IPS DF 19.7 (cell line): ENCODE data around the gene CHN1.

Experiments
- DNase-seq: peaks from one replicate; pipeline ENCODE4 v3.0.0-alpha.2; 2013; ENCODE audit warnings: low read depth, low spot score

Gene CHN1

GRCh38 chr2:174971868-174972781 is 33.1 kb downstream of the CHN1 start:
- DNase-seq: no peak

GRCh38 chr2:174970092-174970491 is 35.1 kb downstream of the CHN1 start:
- DNase-seq: no peak

DNA sequence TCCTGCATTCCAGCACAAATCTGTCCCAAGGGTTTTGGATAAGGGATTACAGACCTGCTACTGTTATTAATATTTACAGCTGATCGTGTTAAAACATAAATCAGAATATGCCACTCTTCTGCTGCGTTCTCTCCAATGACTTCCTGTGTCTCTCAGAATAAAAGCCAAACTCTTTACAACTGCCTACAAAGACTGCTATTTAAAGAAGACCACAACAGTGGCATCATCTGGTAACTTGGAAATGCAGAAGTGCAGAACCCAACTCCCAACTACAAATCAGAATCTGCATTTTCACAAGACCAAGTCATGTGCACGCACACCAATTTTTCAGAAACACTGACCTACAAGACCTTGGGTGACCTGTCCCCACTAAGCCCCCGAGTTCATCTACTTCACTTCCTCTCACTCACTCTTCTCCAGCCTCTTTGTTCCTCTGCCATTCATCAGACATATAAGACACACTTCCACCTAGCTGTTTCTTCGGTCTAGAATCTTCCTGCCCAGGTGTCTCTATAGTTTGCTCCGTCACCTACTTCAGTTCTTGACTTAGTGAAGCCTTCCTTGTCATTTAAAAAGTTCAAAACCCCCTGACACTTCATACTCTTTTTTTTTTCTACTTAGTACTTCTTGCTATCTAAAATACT is 36.0 kb downstream of the CHN1 start:
- no peak for DNase-seq

DNA sequence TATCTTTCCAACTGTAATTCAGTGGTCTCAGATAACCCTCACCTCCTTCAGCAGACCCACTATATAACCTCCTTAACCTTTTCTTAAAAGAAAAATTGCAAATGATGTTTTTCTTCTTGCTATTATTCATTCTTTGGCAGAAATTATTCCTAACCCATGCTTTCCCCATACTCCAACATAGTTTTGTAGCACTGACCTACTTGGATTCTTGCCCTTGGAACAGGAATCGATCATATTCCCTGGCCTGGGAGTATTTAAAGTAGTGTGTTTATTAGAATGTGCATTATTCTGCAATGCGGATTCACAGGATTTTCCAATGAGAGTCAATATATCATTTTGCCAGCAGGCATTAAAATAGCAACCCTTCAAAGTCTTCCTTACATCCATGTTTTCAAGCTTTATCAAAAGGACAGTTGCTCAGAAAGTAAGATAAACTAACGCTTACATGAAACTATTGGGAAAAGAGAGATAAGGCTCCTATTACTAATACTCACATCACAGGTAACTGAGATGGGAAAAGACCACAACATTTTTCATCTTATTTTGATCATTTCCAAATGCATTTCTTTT is 37.4 kb downstream of the CHN1 start:
- DNase-seq: no peak

DNA sequence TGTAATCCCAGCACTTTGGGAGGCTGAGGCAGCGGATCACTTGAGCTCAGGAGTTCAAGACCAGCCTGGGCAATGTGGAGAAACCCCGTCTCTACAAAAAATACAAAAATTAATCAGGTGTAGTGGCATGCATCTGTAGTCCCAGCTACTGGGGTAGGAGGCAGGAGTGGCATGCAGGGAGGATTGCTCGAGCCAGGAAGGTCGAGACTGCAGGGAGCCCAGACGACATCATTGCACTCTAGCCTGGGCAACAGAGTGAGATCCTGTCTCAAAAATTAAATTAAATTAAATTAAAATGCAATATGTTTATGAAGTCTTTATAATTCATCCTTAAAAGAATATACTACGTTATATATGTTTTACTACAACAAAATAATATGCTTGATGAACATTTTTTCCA is 38.1 kb downstream of the CHN1 start:
- DNase-seq: no peak

DNA sequence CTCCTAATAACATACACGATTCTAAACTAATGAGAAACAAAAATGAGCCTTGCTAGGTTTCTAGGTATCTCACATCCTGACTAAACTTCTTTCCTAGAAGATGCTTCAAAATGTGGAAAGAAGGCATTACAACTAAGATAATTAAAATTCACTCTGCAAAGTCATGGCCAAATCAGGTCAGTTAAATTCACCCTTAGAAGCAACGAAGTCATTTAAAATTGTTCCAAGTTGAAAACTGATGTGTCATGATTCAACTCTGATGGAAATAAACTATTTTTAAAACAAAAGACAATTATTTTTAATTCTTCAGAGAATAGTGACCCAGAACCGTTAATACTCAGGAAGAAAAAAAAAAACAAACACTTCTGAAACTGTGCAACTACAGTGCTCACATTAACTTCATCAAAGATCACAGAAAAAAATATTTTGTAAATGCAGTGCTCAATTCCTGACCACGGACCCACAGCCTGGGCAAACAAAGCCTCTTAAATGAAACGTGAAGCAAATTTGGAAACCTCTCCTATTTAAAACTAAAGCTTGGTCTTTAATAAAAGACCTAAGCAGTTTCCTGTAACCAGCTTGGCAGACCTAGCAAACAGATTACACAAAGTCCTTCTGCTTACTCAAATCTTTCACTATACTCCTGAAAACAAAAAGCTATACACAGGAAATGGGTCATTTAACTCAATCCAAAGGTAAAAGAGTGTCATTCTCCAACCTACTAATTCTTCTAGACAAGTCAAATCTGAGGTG is 39.0 kb downstream of the CHN1 start:
- no peak for DNase-seq

GRCh38 chr2:174965551-174965950 is 39.6 kb downstream of the CHN1 start:
- DNase-seq: no peak

GRCh38 chr2:174964404-174964803 is 40.8 kb downstream of the CHN1 start:
- DNase-seq: peak; percentile 65

GRCh38 chr2:174963437-174964400 is 41.5 kb downstream of the CHN1 start:
- DNase-seq: no peak

DNA sequence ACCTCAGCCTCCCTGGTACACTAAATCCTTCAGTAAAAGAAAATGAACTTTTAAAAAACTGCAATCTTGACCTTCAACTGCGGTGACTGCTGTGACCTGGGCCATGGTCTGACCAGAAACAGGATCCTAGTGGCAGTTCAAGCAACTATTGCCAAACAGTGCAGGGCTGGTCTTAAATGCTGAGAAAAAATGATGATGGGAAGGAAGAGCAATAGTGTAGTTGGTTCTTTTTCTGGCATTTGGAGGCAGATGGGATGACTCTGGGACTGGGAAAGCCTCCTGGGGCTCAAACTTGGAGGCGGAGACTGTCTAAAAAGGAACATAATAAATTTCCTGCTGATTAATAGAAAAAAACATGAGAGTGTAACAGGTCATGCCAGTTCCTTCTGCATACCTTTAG is 45.4 kb downstream of the CHN1 start:
- no peak for DNase-seq

DNA sequence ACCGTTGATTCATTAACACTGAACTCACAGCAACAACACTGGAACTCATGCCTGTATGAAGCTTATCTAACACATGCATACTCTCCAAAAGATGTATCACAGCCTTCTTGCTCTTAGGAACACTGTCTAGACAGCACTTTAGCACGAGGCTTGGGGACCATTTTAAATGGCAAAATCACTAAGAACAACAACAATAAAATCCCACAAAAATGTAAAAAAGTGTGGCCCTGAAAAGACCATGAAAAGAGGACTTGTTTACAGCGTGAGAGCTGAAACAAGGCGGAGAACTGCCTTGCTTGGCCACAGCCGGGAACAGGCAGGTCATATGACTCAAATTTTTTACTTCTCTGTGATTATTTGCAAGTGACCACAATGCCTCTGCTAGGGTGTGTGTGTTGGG is 48.1 kb downstream of the CHN1 start:
- DNase-seq: no peak

DNA sequence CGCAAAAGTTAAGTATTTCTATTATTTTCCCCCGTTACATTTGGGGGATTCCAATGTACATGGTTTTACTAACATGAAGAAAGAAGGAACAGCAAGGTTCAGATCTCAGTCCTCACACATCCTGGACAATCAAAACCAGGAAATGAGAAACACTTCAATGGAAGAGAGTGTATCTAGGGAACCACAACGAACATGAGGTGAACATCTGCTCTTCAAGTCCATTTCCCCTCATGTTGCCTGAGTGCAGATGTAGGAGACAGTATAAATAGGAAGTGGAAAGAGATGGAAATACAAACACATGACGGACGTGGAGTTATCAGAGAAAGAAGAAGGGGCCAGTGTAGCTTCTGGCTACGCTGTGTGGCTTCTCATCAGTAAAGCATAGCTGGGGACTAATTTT is 52.6 kb downstream of the CHN1 start:
- no peak for DNase-seq

DNA sequence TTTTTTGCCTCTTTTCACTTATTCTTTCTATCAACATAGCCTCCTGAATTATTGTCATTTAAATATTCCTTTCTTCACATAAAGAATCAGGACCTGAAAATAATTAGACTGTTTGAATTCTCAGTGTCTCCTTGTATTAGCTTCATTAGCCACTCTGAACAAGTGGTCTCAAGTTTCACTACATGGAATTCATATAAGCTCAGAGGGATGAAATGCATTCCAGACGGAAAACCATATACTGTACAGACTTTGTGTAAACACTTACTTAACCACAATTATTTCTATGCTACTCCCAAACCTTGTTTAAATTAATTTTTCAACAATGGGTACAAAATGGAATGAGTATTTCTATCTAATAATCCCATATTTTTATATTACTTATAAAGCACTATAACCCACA is 53.4 kb downstream of the CHN1 start:
- no peak for DNase-seq

DNA sequence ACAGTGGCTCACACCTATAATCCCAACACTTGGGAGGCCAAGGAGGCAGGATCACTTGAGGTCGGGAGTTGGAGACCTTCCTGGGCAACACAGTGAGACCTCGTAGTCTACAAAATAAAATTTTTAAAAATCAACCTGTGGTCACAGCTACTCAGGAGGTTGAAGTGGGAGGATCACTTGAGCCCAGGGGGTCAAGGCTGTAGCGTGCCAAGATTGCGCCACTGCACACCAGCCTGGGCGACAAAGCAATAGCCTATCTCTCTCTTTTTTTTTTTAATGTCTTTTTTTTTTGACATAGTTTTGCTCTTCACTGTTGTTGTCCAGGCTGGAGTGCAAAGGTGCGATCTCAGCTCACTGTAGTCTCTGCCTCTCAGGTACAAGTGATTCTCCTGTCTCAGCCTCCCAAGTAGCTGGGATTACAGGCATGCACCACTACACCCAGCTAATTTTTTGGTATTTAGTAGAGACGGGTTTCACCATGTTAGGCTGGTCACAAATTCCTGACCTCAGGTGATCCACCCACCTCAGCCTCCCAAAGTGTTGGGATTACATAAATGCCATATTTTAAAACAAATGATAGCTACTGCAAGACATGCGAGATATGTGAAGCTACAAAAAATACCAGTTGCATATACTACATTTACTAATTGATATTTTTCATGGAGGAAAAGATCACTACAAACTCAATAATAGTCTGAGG is 55.0 kb downstream of the CHN1 start:
- no peak for DNase-seq

GRCh38 chr2:174945601-174946260 is 59.5 kb downstream of the CHN1 start:
- no peak for DNase-seq

DNA sequence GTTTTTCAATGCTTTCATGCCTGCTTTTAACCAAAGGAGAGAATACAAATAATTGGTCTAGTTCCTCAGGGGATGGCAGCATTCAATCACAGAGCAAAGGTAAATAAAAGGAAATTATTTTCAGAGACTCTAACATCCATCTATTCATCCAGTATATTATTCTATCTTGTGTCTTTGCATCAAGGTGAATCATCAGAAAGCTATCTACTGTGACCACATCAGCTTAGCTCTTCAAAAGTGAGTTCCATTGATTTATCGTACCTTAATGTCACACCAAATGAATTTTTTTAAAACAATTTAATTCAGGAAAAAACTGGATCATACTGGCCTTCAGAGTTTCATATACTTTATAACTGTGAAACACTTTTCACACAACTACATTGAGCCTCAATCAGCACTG is 66.1 kb downstream of the CHN1 start:
- no peak for DNase-seq

DNA sequence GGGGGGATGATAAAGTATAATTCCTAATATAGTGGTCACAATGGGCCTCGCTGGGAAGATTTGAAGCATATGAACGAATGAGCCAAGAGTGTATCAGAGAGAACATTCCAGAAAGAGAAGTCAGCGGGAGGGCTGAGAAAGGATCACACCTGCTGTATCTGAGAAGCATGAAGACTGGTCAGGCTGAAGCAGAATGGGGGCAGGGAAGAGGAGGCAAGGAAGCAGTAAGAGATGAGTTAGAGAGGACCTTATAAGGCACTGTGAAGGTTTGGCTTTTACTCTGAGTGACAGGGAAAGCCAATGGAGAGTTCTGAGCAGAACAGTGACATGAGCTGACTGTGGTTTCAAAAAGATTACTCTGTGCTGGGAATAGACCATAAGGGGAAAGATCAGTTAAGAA is 73.5 kb downstream of the CHN1 start:
- DNase-seq: peak; percentile 30

GRCh38 chr2:174929786-174930185 is 75.4 kb downstream of the CHN1 start:
- no peak for DNase-seq

- peak; percentile 93 for DNase-seq
Observed at GRCh38 chr2:174925046-174925784, 80.0 kb downstream of the CHN1 start.
